Stimulated activated CD8-positive, alpha-beta memory T cell treated with anti-CD3 and anti-CD28 coated beads, Interleukin-7, amount 100 ng/mL, for 4 hours (primary cell): ENCODE data around the gene SLC4A2.
"Not testable (repeated sequence)": the region's sequence is repeated elsewhere in the genome, so short reads cannot be mapped to it uniquely, and the experiment has no call there.

Experiments
- DNase-seq, 2 donors: peaks; one replicate each; pipeline ENCODE4 v3.0.0-alpha.2; 2020; ENCODE audit warnings: low read depth in 2 of 2

Gene SLC4A2

DNA sequence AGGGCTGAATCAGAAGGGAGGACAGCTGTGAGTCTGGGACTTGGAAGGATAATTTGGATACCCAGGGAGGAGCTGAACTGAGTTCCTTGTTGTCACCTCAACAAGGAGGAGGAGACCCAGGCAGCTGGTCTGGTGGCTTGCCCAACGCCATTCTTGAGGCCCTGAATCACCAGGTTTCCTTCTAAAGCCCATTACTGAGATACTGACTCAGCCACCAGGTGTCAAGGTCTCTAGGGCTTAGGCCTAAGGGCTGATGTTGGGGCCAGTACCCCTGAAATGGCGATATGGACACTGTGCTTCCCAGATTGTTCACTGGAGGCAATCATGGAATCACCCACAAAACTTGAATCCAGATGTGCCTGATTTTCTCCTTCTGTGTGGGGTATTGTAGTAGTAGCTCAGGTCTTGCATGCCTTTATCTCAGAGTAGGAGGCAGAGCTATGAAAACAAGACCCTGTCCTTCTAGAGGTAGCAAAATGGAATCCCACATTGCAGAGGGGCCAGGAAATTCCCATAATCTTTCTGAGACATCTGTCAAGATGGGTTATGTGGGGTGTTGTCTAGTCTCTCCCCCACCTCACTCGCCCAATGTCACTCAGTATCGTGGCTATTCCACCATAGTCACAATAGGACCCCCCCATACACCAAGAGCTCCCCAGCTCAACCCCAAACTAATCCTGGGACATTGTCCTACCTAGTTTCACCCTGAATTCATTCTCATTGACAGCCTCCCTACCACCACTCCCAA, 33.3 kb upstream of the SLC4A2 start:
- no peak for DNase-seq

DNA sequence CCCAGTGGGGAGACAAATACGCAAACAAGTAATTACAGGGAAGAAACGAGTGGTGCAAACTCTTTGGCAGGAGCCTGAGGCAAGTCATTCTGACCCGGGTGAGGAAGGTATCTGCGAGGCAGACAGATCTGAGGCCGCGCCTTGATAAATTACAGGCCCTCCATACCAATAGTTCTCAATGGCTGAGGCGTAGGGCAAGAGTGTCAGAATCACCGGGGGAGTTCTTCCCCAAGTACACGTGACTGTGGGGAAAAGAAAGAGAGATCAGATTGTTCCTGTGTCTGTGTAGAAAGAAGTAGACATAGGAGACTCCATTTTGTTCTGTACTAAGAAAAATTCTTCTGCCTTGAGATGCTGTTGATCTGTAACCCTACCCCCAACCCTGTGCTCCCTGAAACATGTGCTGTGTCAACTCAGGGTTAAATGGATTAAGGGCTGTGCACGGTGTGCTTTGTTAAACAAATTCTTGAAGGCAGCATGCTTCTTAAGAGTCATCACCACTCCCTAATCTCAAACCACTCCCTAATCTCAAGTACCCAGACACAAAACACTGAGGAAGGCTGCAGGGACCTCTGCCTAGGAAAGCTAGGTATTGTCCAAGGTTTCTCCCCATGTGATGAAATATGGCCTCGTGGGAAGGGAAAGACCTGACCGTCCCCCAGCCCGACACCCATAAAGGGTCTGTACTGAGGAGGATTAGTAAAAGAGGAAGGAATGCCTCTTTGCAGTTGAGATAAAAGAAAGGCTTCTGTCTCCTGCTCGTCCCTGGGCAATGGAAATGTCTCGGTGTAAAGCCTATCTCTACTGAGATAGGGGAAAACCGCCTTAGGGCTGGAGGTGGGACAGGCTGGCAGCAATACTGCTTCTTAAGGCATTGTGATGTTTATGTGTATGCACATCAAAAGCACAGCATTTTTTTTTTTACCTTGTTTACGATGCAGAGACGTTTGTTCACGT, 32.3 kb upstream of the SLC4A2 start:
- DNase-seq = not testable (repeated sequence)

DNA sequence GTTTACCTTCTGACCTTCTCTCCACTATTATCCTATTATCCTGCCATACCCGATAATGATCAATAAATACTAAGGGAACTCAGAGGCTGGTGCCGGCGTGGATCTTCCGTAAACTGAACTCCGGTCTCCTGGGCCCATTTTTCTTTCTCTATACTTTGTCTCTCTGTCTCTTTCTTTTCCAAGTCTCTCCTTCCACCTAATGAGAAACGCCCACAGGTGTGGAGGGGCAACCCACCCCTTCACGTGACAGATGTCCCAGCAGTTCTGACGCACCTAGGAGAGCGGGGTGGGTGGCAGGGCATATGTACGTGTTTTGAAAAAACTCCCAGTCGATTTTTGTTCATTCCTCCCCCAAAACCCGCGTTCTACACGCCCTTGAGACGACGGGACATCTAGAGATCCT, 31.7 kb upstream of the SLC4A2 start:
- not testable (repeated sequence) for DNase-seq

DNA sequence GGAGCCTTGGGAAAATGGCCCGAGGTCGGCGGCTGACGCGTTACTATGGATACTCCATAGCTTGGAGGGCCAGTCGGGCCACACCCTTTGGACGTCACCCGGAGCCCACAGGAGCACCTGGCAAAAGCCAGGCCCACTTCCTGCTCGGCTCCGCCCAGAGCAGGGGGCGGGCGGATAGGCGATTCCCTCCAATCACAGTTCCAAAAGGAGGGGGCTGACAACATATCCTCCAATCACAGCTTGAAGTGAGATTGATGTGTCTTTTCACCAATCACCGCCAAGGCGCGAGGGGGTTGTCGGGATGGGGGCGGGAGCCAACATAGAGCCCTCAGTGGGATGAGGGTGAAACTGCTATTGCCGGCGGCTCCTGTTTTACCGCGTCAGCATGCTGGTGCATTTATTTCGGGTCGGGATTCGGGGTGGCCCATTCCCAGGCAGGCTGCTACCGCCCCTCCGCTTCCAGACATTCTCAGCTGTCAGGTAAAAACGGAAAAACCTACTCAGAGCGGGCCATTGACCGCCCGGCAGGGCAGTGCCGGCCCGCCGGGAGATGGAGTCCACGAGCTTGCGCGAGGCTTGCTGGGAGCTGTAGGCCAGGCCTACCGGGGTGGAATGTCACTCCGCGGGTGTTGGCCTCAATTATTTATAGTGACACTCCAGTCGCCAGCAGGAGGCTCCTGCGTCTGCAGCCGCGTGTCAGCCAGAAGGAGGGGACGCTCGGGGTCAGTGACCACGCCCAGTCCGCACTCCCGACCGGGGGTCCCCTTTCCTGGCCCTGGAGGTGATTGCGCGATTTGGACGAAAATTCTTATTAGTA, 31.1 kb upstream of the SLC4A2 start, which contains the start of gene ABCB8:
ABCB8 (plus strand) TSS at position 320 of the 817 bp plus-strand sequence; CDS start at position 386, 66 bp downstream.
- peak; percentile 92 to 99 for DNase-seq

DNA sequence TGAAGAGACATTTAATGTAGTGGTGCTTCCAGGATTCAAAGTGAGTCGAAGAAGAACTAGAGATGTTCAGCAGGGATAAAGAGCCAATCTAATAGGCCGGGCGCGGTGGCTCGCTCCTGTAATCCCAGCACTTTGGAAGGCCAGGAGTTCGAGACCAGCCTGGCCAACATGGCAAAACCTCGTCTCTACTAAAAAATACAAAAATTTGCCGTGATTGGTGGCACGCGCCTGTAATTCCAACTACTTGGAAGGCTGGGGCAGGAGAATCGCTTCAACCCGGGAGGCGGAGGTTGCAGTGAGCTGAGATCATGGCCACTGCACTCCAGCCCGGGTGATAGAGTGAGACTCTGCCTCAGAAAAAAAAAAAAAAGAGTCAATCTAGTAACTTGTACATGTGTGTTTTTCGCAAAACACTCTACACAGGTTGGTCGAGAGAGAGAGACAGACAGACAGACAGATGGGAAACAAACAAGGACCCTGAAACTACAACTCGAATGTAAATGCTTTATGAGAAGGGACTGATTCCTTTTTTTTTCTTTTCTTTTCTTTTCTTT, 30.4 kb upstream of the SLC4A2 start:
- no peak for DNase-seq

DNA sequence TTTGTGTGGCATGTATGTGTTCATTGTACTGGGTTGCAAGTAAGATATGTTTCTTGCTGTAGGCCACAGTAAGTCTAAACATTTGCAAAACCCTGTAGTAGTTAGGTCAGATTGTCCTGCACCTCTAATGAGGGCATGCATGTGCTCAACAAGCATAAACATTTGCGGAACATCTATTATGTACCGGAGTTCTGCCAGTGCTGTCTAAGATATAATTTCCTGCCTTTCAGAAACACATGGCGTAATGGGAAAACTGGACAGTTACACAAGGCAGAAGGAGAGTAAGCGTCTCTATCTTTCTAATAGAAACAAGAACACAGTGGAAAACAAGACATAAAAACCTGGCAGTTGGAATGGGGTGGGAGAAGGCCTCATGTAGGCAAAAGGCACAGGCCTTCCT, 28.4 kb upstream of the SLC4A2 start:
- DNase-seq = no peak

DNA sequence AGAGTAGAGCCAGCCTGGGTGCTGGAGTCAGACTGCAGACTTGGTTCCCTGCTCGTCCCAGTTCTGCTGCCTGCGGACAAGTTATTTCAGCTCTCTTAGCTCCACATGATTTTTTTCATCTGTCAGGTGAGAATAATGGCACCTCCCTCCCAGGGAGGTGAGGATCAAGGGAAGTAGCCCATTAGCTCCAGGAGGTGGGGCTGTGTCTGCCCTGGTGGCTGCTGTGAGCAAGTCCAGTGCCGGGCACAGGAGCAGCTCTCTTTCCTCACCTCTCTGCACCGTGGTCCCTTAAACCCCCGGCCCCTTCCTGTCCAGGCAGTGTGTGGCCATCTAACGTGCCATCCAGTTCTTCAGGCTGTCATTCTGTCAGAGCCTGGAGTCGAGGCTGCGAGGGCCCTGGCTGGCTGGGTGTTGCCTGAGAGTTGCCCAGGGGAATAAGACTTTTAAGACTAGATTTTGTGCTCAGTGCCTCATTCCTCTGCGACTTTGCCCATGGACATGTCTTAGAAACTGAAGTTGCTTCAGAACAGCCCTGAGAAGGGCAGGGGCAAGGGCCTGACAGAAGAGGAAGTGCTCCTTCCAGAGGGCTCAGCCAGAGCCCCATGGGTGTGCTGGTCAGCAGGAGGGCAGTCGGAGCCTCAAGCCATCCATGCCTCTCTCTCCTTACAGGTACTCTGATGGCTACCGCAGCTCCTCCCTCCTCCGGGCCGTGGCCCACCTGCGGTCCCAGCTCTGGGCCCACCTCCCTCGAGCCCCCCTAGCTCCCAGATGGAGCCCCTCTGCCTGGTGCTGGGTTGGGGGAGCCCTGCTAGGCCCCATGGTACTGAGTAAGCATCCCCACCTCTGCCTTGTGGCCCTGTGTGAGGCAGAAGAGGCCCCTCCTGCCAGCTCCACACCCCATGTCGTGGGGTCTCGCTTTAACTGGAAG, 26.2 kb upstream of the SLC4A2 start:
- no peak for DNase-seq

DNA sequence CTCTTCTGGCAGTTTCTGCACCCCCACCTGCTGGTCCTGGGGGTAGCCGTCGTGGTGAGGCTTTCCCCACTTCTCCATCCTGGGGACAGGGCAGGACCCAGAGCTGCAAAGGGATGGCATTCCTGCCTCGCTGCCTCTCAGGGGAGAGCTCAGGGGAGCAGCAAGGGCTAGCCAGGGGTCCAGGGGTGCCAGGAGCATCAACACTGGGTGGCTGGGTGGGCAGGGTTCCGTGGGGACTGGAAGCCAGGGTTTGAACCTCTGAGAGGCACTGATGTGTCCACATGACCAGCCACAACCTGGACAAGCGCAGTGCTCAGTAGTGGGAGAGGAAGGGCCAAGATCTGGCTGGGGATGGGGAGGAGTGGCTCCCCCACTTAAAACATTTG, 25.5 kb upstream of the SLC4A2 start:
- no peak for DNase-seq

DNA sequence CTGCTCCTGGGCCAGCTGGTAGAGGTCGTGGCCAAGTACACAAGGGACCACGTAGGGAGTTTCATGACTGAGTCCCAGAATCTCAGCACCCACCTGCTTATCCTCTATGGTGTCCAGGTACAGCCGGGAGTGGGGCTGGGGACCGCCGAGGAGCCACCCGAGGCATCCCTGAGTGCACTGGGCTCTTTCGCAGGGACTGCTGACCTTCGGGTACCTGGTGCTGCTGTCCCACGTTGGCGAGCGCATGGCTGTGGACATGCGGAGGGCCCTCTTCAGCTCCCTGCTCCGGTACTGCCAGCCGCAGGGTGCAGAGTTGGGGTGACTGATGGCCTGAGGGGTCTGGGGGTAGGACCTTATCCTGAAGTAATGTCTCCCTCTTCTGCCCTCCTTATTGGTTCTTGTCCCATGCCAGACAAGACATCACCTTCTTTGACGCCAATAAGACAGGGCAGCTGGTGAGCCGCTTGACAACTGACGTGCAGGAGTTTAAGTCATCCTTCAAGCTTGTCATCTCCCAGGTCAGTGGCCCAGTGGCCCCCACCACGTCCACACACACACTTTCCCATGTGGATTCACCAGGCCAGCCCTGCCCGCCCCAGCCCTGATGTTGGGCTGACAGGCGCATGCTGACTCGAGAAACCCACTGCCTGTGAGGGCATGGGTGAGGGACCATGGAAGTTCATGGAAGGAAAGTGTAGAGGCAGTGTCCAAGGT, 24.9 kb upstream of the SLC4A2 start:
- DNase-seq = no peak

DNA sequence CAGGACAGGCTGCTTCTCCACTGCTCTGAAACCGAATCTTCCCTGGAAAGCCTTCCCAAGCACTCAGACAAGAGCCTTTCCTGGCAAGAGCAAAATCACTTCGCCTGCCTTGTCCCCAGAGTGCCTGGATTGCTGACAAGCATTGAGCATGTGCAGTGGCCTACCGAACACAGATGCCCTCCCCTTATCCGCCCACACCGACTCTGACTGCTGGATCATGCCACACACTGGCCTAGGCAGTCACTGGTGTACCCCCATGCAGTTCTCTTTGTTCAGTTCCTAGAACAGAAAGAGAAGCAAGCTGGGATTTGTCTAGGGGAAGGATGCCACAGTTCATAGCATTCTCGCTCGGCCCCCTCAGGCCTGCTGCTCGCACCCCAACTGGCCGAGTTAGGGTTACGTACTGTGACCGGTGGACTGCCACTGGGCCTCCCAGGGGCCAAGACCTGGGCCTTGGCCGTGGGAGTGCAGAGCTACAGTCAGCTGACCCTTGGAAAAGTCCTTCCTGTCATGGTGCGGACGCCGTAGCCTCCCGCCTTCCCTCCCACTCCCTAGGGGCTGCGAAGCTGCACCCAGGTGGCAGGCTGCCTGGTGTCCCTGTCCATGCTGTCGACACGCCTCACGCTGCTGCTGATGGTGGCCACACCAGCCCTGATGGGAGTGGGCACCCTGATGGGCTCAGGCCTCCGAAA, 24.2 kb upstream of the SLC4A2 start:
- DNase-seq = no peak

DNA sequence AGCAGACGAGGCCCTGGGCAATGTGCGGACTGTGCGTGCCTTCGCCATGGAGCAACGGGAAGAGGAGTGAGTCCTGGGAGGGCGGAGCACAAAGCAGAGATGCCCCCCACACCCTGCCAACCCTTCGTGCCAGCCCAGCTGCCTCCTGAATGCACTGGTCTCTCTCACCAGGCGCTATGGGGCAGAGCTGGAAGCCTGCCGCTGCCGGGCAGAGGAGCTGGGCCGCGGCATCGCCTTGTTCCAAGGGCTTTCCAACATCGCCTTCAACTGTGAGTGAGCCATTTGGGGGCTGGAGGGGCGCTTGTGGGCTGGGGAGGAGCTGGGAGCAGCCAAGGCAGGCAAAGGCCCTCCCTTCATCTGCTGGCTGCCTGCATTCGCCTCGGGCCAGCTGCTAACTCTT, 23.5 kb upstream of the SLC4A2 start:
- no peak for DNase-seq

DNA sequence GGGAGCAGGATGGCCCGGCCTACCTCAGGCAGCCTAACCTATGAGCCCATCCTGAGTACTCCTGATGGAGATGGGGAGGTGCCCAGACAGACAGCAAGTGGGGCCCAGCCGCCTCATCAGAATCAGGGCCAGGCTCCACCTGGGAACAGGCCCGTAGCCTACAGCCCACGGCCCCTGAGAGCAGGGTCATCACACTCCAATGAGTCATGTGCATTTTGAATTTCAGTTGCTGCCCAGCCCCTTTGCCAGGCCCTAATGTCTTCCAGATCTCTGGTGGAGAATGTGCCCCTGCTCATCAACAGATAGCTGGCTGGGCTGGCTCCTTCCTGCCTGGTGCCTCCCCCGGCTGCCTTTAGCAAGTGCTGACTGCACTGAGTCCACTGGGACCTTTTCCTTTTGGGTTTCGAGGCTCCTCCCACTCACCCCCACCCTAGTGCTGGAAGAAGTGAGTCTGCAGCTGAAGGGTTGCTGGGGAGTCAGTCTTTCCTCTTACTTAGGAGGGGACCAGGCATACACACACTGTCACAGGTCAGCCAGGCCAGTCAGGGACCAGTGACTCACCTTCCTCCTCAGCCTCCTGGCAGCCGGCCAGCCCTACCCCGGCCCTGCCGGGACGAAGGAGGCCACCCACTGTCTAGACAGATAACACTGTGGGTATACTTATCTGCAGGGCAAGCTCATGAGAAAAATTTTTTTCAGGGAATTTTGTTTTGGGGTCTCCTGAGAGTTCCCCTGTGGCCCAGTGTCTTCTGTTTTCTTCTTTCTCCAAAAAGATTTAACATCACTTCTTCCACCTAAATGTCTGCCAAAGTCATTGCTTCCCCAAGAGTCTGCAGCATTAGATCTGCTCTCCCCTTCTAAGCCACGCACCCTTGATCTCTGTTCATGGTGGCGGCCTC, 20.2 kb upstream of the SLC4A2 start:
- DNase-seq = peak; percentile 68 to 75

DNA sequence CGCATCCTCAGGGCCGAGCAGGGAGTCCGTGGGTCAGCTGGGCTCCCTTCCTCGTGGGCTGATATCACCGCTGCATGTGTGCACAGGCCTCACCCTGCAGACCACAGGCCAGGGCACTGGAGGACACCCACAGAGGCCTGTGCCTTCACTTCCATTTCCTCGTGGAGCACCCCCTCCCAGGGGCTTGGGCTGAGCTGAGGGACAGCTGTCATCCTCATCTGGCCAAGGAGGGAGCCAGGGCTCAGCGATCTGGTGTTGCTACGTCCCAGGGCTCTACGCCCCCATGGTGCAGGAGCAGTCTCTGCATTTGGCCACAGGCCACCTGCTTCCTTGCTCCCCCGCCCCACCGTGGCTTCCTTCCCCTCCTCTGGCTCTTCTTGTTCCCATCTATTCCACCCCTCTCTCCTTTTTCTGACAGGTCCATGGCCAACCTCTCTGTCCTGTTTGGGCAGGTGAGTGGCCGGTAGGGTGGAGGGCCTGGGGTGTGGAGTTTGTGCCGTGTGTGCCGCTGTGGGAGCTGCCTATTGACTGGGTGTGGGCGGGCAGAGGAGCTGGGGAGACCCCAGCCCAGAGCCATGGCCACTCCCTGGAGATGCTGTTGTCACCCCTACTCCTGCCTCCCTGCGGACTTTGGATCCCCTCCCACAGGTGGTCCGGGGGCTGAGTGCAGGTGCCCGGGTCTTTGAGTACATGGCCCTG, 19.4 kb upstream of the SLC4A2 start:
- no peak for DNase-seq

DNA sequence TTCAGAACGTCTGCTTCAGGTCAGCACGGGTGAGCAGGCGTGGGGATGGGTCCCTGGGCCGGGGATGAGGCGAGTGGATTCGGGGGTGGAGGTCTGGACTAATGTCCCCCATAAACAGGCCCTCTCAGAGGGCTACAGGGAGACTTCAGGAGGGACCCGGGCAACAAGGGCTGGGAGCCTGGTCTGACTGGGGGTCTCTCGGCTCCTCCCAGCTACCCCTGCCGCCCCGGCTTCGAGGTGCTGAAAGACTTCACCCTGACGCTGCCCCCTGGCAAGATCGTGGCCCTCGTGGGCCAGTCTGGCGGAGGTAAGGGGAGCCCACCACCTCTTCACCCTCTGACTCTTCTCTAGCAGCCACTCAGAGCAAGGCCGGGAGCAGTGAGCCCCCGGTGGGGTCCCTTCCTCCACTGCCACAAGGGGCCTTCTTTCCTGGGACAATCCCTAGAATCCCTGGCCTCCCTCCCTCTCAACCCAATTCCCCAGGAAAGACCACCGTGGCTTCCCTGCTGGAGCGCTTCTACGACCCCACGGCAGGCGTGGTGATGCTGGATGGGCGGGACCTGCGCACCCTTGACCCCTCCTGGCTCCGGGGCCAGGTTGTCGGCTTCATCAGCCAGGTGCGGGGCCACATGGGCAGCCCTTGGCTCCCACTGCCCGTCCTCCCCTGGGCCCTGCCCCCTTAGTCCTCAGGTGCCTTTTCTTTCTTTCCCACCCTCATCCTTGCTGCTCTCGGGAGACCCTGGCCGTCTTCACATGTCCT, 18.6 kb upstream of the SLC4A2 start:
- DNase-seq = no peak

DNA sequence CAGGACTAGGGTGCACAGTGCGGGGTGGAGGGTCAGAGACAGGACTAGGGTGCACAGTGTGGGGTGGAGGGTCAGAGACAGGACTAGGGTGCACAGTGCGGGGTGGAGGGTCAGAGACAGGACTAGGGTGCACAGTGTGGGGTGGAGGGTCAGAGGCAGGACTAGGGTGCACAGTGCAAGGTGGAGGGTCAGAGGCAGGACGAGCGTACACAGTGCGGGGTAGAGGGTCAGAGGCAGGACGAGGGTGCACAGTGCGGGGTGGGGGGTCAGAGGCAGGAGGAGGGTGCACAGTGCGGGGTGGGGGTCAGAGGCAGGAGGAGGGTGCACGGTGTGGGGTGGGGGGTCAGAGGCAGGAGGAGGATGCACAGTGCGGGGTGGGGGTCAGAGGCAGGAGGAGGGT, 15.9 kb upstream of the SLC4A2 start:
- not testable (repeated sequence) for DNase-seq

DNA sequence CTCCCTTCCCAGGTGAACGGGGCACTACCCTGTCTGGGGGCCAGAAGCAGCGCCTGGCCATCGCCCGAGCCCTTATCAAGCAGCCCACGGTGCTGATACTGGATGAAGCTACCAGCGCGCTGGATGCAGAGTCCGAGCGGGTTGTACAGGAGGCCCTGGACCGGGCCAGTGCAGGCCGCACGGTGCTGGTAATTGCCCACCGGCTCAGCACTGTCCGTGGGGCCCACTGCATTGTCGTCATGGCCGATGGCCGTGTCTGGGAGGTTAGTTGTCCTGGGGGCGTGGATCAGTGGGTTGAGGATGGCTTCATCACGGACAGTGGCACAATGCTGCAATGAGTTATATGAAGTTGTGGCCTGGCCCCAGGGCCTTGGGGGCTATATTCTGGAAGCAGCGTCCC, 15.4 kb upstream of the SLC4A2 start:
- DNase-seq = no peak

DNA sequence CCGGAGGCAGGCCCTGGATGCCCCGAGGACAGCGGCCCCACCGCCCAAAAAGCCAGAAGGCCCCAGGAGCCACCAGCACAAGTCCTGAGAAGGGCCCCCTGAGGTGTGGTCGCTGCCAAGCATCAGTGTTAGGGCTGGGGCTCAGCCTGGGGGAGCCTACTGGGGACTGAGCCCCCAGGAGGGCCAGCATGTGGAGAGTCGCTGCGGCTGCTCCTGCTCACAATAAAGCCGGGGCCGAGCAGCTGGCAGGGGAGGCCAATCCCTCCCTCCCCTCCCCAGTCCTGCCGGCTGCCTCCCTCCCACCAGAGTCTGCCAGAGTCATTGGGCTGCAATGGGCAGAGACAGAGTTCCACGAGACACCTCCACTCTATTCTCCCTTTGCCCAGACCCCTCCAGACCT, 14.1 kb upstream of the SLC4A2 start:
- DNase-seq = no peak
